Left colon (tissue), 2 donors: Measurements from ENCODE around the gene LGALS7B. TPM values are rescaled to one million over a fixed set of nuclear protein-coding genes. Genes with fewer than 3 reads are reported as not detected.
"Not testable (repeated sequence)": the region's sequence is repeated elsewhere in the genome, so short reads cannot be mapped to it uniquely, and the experiment has no call there.

Experiments used
- ATAC-seq: fragments of 200-7000 bp; cut with Tn5 transposase; one replicate; pipeline ENCODE4 v1.9.1; 2020; ENCODE audit warnings: mild to moderate bottlenecking, moderate library complexity
- DNase-seq, 2 donors: peaks; one replicate each; pipeline ENCODE4 v3.0.0-alpha.2; 2020
- intact Hi-C, 2 donors: fragments of 100-400 bp; cut with DNase I in 1 of 2; cut with micrococcal nuclease in 1 of 2; formaldehyde crosslinking; loops; one replicate each; pipeline versions ENCODE4 v1.11.2 to v1.14.0; 2022; cut with DNase I, micrococcal nuclease
- total RNA-seq, 2 donors: library from RNA; stranded (reverse); fragmentation: NEBNext Ultra II Directional; extraction: Animal tissue kit (Norgen Biotek cat#: 25700); gene quantifications; one replicate each; pipeline ENCODE4 v1.2.1, GENCODE V29; 2021
- donor health status: DM: no; HTN: no; CAD: no.
- donor health status: DM: yes; HTN: yes; CAD: no.

The LGALS7B gene
- total RNA-seq, 2 donors from 2014 or later, result not detected

- DNase-seq, intact Hi-C loops: not testable (repeated sequence)
- ATAC-seq, result peak; percentile 80
Measured at GRCh38 chr19:38791451-38792064, 2.6 kb downstream of the LGALS7B start.

- DNase-seq (peak; percentile 45 to 73), ATAC-seq (peak; percentile 31)
- intact Hi-C loops, result no loop called here
Measured at GRCh38 chr19:38792250-38793111, 3.5 kb downstream of the LGALS7B start.

- intact Hi-C loops, result no loop called here
- ATAC-seq (no peak), DNase-seq (no peak)
Measured at GRCh38 chr19:38793177-38793576, 4.2 kb downstream of the LGALS7B start.

GRCh38 chr19:38793671-38794070 is 4.7 kb downstream of the LGALS7B start:
- no peak for ATAC-seq
- intact Hi-C loops, result no loop called here

GRCh38 chr19:38795549-38795948 is 6.5 kb downstream of the LGALS7B start:
- intact Hi-C loops, result no loop called here
- DNase-seq (no peak), ATAC-seq (no peak)

More at GRCh38 chr19:38793671-38794070, 4.7 kb downstream of the LGALS7B start:
- no peak for DNase-seq

GRCh38 chr19:38796154-38796553 is 7.2 kb downstream of the LGALS7B start:
- intact Hi-C loops, result no loop called here
- no peak for DNase-seq
- ATAC-seq, result no peak

- DNase-seq, intact Hi-C loops, ATAC-seq: not testable (repeated sequence)
Measured at GRCh38 chr19:38797781-38798180, 8.8 kb downstream of the LGALS7B start.

- intact Hi-C loops, result no loop called here
Measured at GRCh38 chr19:38799104-38799503, 10.1 kb downstream of the LGALS7B start.

GRCh38 chr19:38800577-38801347 is 11.8 kb downstream of the LGALS7B start:
- DNase-seq (no peak), ATAC-seq (peak; percentile 7)
- intact Hi-C loops, result no loop called here

More at GRCh38 chr19:38799104-38799503, 10.1 kb downstream of the LGALS7B start:
- DNase-seq (no peak), ATAC-seq (peak; percentile 0)

- intact Hi-C loops, result no loop called here
- ATAC-seq, result peak; percentile 3
- peak in 1 of 2 donors; percentile 8 for DNase-seq
Measured at GRCh38 chr19:38801359-38802095, 12.5 kb downstream of the LGALS7B start.

GRCh38 chr19:38803543-38803942 is 14.5 kb downstream of the LGALS7B start:
- ATAC-seq, result no peak
- intact Hi-C loops, result no loop called here

GRCh38 chr19:38805180-38805579 is 16.2 kb downstream of the LGALS7B start:
- intact Hi-C loops, result no loop called here
- peak; percentile 26 for ATAC-seq
- DNase-seq, result no peak

More at GRCh38 chr19:38803543-38803942, 14.5 kb downstream of the LGALS7B start:
- no peak for DNase-seq

- DNase-seq, result no peak
- ATAC-seq, result peak; percentile 1
- intact Hi-C loops, result no loop called here
Measured at GRCh38 chr19:38806371-38806770, 17.4 kb downstream of the LGALS7B start.

- intact Hi-C loops, ATAC-seq, DNase-seq: not testable (repeated sequence)
Measured at GRCh38 chr19:38807374-38808098, 18.5 kb downstream of the LGALS7B start.

- intact Hi-C loops, result no loop called here
- no peak for DNase-seq
- no peak for ATAC-seq
Measured at GRCh38 chr19:38808741-38809140, 19.7 kb downstream of the LGALS7B start.

- DNase-seq (no peak), ATAC-seq (no peak)
- intact Hi-C loops, result no loop called here
Measured at GRCh38 chr19:38809592-38810252, 20.7 kb downstream of the LGALS7B start.

GRCh38 chr19:38812009-38812840 is 23.2 kb downstream of the LGALS7B start:
- no peak for DNase-seq
- intact Hi-C loops, result no loop called here
- peak; percentile 0 for ATAC-seq
